Hepatocyte (in vitro differentiated cells): ENCODE data around the gene TRPM2. TPM values are rescaled to one million over a fixed set of nuclear protein-coding genes. Genes with fewer than 3 reads are reported as not detected.

ENCODE experiments used
- DNase-seq: peaks from one replicate; pipeline ENCODE4 v3.0.0-alpha.2; 2016; ENCODE audit warnings: low spot score
- H2AFZ ChIP-seq: fragments of 200-600 bp; sonication (generic); 2 replicates; pipeline ENCODE4 v1.6.0; 2016; ENCODE audit warnings: antibody characterized with exemption, mild to moderate bottlenecking
- H3K27ac ChIP-seq: fragments of 200-600 bp; sonication (generic); 2 replicates; pipeline ENCODE4 v1.5.1; 2016; ENCODE audit warnings: mild to moderate bottlenecking
- H3K27me3 ChIP-seq: fragments of 200-600 bp; sonication (generic); 2 replicates; pipeline ENCODE4 v1.6.1; 2016
- H3K36me3 ChIP-seq: fragments of 200-600 bp; sonication (generic); replicated peaks from 2 replicates; pipeline ENCODE4 v1.5.1; 2016; ENCODE audit warnings: low read depth; ENCODE audit not compliant: insufficient read depth
- H3K4me1 ChIP-seq: fragments of 200-600 bp; sonication (generic); 2 replicates; pipeline ENCODE4 v1.5.1; 2016; ENCODE audit warnings: mild to moderate bottlenecking, moderate library complexity; ENCODE audit not compliant: insufficient read depth
- H3K4me2 ChIP-seq: fragments of 200-600 bp; sonication (generic); 2 replicates; pipeline ENCODE4 v1.6.0; 2016
- H3K4me3 ChIP-seq: fragments of 200-600 bp; sonication (generic); 2 replicates; pipeline ENCODE4 v1.5.1; 2016; ENCODE audit warnings: mild to moderate bottlenecking
- H3K79me2 ChIP-seq: fragments of 200-600 bp; sonication (generic); 2 replicates; pipeline ENCODE4 v1.6.0; 2017; ENCODE audit warnings: mild to moderate bottlenecking
- H3K9me2 ChIP-seq: fragments of 200-600 bp; sonication (generic); replicated peaks from 2 replicates; pipeline ENCODE4 v1.6.0; 2017; ENCODE audit warnings: mild to moderate bottlenecking; ENCODE audit not compliant: insufficient read depth
- H3K9me3 ChIP-seq: fragments of 200-600 bp; sonication (generic); 2 replicates; pipeline ENCODE4 v1.5.1; 2016; ENCODE audit warnings: low read depth, mild to moderate bottlenecking
- H4K20me1 ChIP-seq: fragments of 200-600 bp; sonication (generic); 2 replicates; pipeline ENCODE4 v1.6.0; 2016; ENCODE audit warnings: mild to moderate bottlenecking; ENCODE audit not compliant: insufficient read depth, poor library complexity, severe bottlenecking
- EZH2 ChIP-seq: fragments of 200-600 bp; sonication (generic); IDR thresholded peaks from 2 replicates; pipeline ENCODE4 v1.6.1; 2016; ENCODE audit warnings: antibody characterized with exemption, mild to moderate bottlenecking, borderline replicate concordance
- EZH2phosphoT487 ChIP-seq: fragments of 200-600 bp; sonication (generic); IDR thresholded peaks from one replicate; pipeline ENCODE4 v1.6.1; 2018; ENCODE audit warnings: antibody characterized with exemption, mild to moderate bottlenecking, low read depth, moderate library complexity; ENCODE audit not compliant: unreplicated experiment, severe bottlenecking
- WGBS: methylation state at CpG from one replicate; pipeline ENCODE4 v1.1.6; 2016; ENCODE audit warnings: low lambda C conversion rate; ENCODE audit errors: missing lambda C conversion rate; 5-methylcytosine and 5-hydroxymethylcytosine counted together
- polyA plus RNA-seq: library from polyadenylated mRNA; unstranded; fragments of >200 nt; fragmentation: Nextera tagmentation; extraction: Ambion mirVana; gene quantifications from 2 replicates; pipeline ENCODE4 v1.2.1, GENCODE V29; 2016
- small RNA-seq: library from RNA; depleted of rRNA; stranded (forward); fragments of <200 nt; gene quantifications from one replicate; pipeline ENCODE3, GENCODE V24; 2014
- total RNA-seq: library from RNA; depleted of rRNA; stranded (reverse); fragments of >200 nt; gene quantifications from 2 replicates; pipeline ENCODE4 v1.2.3, GENCODE V29; 2014
- TF ChIP-seq, protein P1 (sequence below): fragments of 200-600 bp; sonication (generic); IDR thresholded peaks from 2 replicates; pipeline ENCODE4 v1.5.1; 2016; ENCODE audit warnings: antibody characterized with exemption, mild to moderate bottlenecking; ENCODE audit not compliant: poor library complexity

Gene TRPM2
- total and polyA plus RNA-seq, 2 experiments from 2014 or later: 0.25 to 0.50 TPM

DNA sequence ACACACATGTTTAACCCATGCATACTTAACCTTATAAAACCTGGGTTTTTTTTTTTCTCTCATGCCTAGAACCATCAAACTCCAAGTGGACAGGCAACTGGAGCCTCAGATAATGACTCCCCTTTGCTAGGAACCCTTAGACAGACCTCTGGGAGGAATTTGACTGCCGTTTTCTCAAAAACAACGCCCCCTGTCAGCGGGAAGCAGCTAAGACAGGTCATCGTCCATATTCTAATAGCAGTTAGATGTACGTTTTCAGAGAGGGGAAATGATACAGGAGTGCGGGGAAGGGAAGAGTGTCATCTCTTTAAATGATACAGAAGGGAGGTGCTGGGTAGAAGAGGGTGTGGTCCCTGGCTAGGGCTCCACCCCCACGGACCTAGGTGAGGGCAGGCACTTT lies 136.5 kb downstream of the TRPM2 start:
- Histone ChIP-seq H3K27ac (peak overlapping the region; percentile 29), H3K79me2 (peaks cover 10% of the 10 kb centered on the region), H2AFZ (no peak overlapping the region), H3K27me3 (no peaks in the 10 kb centered on the region), H3K9me3 (no peaks in the 10 kb centered on the region), H4K20me1 (no peaks in the 10 kb centered on the region), H3K4me2 (peak overlapping the region; percentile 16), H3K4me3 (no peak overlapping the region), H3K9me2 (no peaks in the 10 kb centered on the region), H3K4me1 (peaks cover 6% of the 10 kb centered on the region), H3K36me3 (no peaks in the 10 kb centered on the region)
- TF ChIP-seq EZH2phosphoT487 (no peak), EZH2 (no peak)
- TF ChIP-seq, protein P1, sequence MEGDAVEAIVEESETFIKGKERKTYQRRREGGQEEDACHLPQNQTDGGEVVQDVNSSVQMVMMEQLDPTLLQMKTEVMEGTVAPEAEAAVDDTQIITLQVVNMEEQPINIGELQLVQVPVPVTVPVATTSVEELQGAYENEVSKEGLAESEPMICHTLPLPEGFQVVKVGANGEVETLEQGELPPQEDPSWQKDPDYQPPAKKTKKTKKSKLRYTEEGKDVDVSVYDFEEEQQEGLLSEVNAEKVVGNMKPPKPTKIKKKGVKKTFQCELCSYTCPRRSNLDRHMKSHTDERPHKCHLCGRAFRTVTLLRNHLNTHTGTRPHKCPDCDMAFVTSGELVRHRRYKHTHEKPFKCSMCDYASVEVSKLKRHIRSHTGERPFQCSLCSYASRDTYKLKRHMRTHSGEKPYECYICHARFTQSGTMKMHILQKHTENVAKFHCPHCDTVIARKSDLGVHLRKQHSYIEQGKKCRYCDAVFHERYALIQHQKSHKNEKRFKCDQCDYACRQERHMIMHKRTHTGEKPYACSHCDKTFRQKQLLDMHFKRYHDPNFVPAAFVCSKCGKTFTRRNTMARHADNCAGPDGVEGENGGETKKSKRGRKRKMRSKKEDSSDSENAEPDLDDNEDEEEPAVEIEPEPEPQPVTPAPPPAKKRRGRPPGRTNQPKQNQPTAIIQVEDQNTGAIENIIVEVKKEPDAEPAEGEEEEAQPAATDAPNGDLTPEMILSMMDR: peak; percentile 18
- 45% methylated on average over 7 of the region's 7 CpGs for WGBS
- DNase-seq: no peak

DNA sequence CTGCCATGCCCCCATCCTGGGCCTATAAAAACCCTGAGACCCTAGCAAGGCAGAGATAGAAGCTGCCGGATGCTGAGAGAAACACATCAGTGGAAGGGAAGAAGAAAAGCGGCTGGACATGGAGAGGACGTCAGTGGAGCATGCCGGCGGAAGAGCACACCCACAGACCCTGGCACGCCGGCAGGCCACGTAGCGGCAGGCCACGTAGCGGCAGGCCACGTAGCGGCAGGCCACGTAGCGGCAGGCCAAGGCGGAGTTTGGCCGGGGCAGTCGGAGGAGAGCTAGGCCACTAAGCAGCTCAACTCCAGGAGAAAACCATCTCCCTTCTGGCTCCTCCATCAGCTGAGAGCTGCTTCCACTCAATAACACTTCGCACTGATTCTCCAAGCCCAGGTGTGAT lies 137.0 kb downstream of the TRPM2 start:
- Histone ChIP-seq H3K79me2 (peaks cover 10% of the 10 kb centered on the region), H3K36me3 (no peaks in the 10 kb centered on the region), H3K27ac (peak overlapping the region; percentile 29), H4K20me1 (no peaks in the 10 kb centered on the region), H3K4me2 (no peak overlapping the region), H3K9me3 (no peaks in the 10 kb centered on the region), H2AFZ (no peak overlapping the region), H3K4me1 (peaks cover 6% of the 10 kb centered on the region), H3K27me3 (no peaks in the 10 kb centered on the region), H3K9me2 (no peaks in the 10 kb centered on the region), H3K4me3 (no peak overlapping the region)
- WGBS: 98% methylated on average over 17 of the region's 19 CpGs
- TF ChIP-seq EZH2 (no peak), EZH2phosphoT487 (no peak)
- TF ChIP-seq, protein P1: no peak
- no peak for DNase-seq

DNA sequence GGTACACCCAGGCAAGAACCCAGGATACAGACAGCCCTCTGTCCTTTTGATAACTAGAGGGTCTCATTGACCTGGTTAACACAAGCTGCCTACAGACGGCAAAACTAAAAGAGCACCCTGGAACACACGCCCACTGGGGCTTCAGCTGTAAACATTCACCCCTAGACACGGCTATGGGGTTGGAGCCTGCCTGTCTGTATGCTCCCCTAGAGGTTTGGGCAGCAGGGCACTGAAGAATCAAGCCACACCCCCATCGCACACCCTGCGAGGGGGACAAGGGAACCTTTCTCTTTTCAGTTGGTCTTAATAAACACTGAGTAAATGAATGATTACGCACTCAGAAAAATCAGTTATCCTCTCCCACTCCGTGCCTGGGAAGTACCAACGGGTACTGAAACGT lies 137.4 kb downstream of the TRPM2 start:
- 92% methylated on average over 9 of the region's 9 CpGs for WGBS

More for the DNA sequence above, 137.4 kb downstream of the TRPM2 start:
- H3K9me2 ChIP-seq: no peaks in the 10 kb centered on the region
- no peaks in the 10 kb centered on the region for H4K20me1 ChIP-seq
- no peak overlapping the region for H3K4me2 ChIP-seq
- peaks cover 6% of the 10 kb centered on the region for H3K4me1 ChIP-seq
- TF ChIP-seq EZH2 (no peak), EZH2phosphoT487 (no peak)
- TF ChIP-seq, protein P1: no peak
- no peaks in the 10 kb centered on the region for H3K36me3 ChIP-seq
- peaks cover 10% of the 10 kb centered on the region for H3K79me2 ChIP-seq
- no peaks in the 10 kb centered on the region for H3K27me3 ChIP-seq
- no peak overlapping the region for H2AFZ ChIP-seq
- no peak for DNase-seq
- H3K4me3 ChIP-seq: no peak overlapping the region
- H3K9me3 ChIP-seq: no peaks in the 10 kb centered on the region
- no peak overlapping the region for H3K27ac ChIP-seq

Small RNA genes within 50 kb of the gene (small RNA-seq; reads per million reads assigned to genes)
- not detected for gene RF00285

Other genes starting within 250 kb of the TRPM2 start
- gene PWP2, start 246.2 kb upstream of the TRPM2 start, total RNA-seq: 1.3 and 3.3 TPM in 2 replicates
- gene PWP2, start 246.2 kb upstream of the TRPM2 start, polyA plus RNA-seq: 0.36 and 1.4 TPM in 2 replicates
- gene GATD3, start 219.9 kb upstream of the TRPM2 start, total RNA-seq: 9.5 and 24.7 TPM in 2 replicates
- gene GATD3, start 219.9 kb upstream of the TRPM2 start, polyA plus RNA-seq: 4.6 and 7.8 TPM in 2 replicates
- 0.48 and 2.4 TPM in 2 replicates for gene ICOSLG, start 112.7 kb upstream of the TRPM2 start, total RNA-seq
- 0.68 and 1.9 TPM in 2 replicates for gene ICOSLG, start 112.7 kb upstream of the TRPM2 start, polyA plus RNA-seq
- gene DNMT3L, start 91.7 kb upstream of the TRPM2 start, total RNA-seq: not detected in 2 replicates
- gene DNMT3L, start 91.7 kb upstream of the TRPM2 start, polyA plus RNA-seq: 0.33 TPM in 1 of 2 replicates, not detected in the other
- gene AIRE, start 67.7 kb upstream of the TRPM2 start, total RNA-seq: 1.00 and 1.3 TPM in 2 replicates
- 0.32 and 0.42 TPM in 2 replicates for gene AIRE, start 67.7 kb upstream of the TRPM2 start, polyA plus RNA-seq
- gene PFKL, start 53.6 kb upstream of the TRPM2 start, total RNA-seq: 115 and 140 TPM in 2 replicates
- gene PFKL, start 53.6 kb upstream of the TRPM2 start, polyA plus RNA-seq: 191 and 205 TPM in 2 replicates
- 17.1 and 20.3 TPM in 2 replicates for gene CFAP410, start 14.2 kb upstream of the TRPM2 start, total RNA-seq
- 33.6 and 40.4 TPM in 2 replicates for gene CFAP410, start 14.2 kb upstream of the TRPM2 start, polyA plus RNA-seq
- gene LRRC3, start 101.9 kb downstream of the TRPM2 start, total RNA-seq: 7.3 and 7.8 TPM in 2 replicates
- 5.6 and 7.2 TPM in 2 replicates for gene LRRC3, start 101.9 kb downstream of the TRPM2 start, polyA plus RNA-seq
- not detected in 2 replicates for gene KRTAP10-1, start 186.6 kb downstream of the TRPM2 start, total RNA-seq
- not detected in 2 replicates for gene KRTAP10-1, start 186.6 kb downstream of the TRPM2 start, polyA plus RNA-seq
- not detected in 2 replicates for gene KRTAP10-2, start 197.9 kb downstream of the TRPM2 start, total RNA-seq
- gene KRTAP10-2, start 197.9 kb downstream of the TRPM2 start, polyA plus RNA-seq: not detected in 2 replicates
- not detected in 2 replicates for gene KRTAP10-3, start 205.2 kb downstream of the TRPM2 start, total RNA-seq
- not detected in 2 replicates for gene KRTAP10-3, start 205.2 kb downstream of the TRPM2 start, polyA plus RNA-seq
- not detected in 2 replicates for gene KRTAP10-4, start 220.1 kb downstream of the TRPM2 start, total RNA-seq
- gene KRTAP10-4, start 220.1 kb downstream of the TRPM2 start, polyA plus RNA-seq: not detected in 2 replicates
- not detected in 2 replicates for gene KRTAP10-5, start 227.0 kb downstream of the TRPM2 start, total RNA-seq
- not detected in 2 replicates for gene KRTAP10-5, start 227.0 kb downstream of the TRPM2 start, polyA plus RNA-seq
- gene KRTAP10-6, start 238.9 kb downstream of the TRPM2 start, total RNA-seq: not detected in 2 replicates
- gene KRTAP10-6, start 238.9 kb downstream of the TRPM2 start, polyA plus RNA-seq: not detected in 2 replicates
- not detected in 2 replicates for gene KRTAP10-7, start 247.0 kb downstream of the TRPM2 start, total RNA-seq
- gene KRTAP10-7, start 247.0 kb downstream of the TRPM2 start, polyA plus RNA-seq: not detected in 2 replicates